H1 (cell line): ENCODE data around the gene NAA50. TPM values are rescaled to one million over a fixed set of nuclear protein-coding genes. Genes with fewer than 3 reads are reported as not detected.
A peak's percentile ranks its signal among the peaks of the same experiment; 100 is the strongest.

Experiments used
- CTCF ChIA-PET: fragments of 300-600 bp; sonication (Branson Sonifier 250); formaldehyde crosslinking; loops from one replicate; lab custom pipeline; 2021; ENCODE audit not compliant: partially characterized antibody; lab: Charles Lee
- POLR2A ChIA-PET: fragments of 300-600 bp; sonication (Branson Sonifier 250); formaldehyde crosslinking; loops from one replicate; lab custom pipeline; 2021; ENCODE audit warnings: inconsistent platforms; ENCODE audit not compliant: partially characterized antibody; lab: Charles Lee
- DNase-seq, 2 experiments: peaks; one replicate each; pipeline versions ENCODE4 v3.0.0 to v3.0.0-alpha.2; 2010 to 2022; ENCODE audit warnings: low spot score in 2 of 2, low read depth in 1 of 2, mixed read lengths in 1 of 2
- FAIRE-seq: peaks from 2 replicates; lab custom pipeline; 2011; peaks lifted over from hg19 to GRCh38; lab: Jason Lieb, UNC
- H2AFZ ChIP-seq: 2 replicates; pipeline ENCODE4 v1.8.1; 2012; ENCODE audit warnings: low read length, inconsistent platforms
- H2AK5ac ChIP-seq: 2 replicates; pipeline ENCODE4 v1.6.1; 2013; ENCODE audit warnings: low read depth, low read length
- H2BK120ac ChIP-seq: replicated peaks from 2 replicates; pipeline ENCODE3; 2013; ENCODE audit warnings: low read depth, low read length, inconsistent platforms
- H2BK12ac ChIP-seq: 2 replicates; pipeline ENCODE4 v1.6.1; 2013; ENCODE audit warnings: low read depth, low read length
- H2BK15ac ChIP-seq: 2 replicates; pipeline ENCODE4 v1.6.1; 2013; ENCODE audit warnings: low read length
- H2BK20ac ChIP-seq: 2 replicates; pipeline ENCODE4 v1.6.1; 2013; ENCODE audit warnings: low read length
- H2BK5ac ChIP-seq: 2 replicates; pipeline ENCODE4 v1.6.1; 2013; ENCODE audit warnings: low read depth, low read length
- H3K14ac ChIP-seq: 2 replicates; pipeline ENCODE4 v1.6.1; 2013; ENCODE audit warnings: inconsistent platforms; ENCODE audit not compliant: insufficient read length
- H3K18ac ChIP-seq: 2 replicates; pipeline ENCODE4 v1.6.1; 2013; ENCODE audit warnings: low read length; ENCODE audit errors: extremely low read depth
- H3K23ac ChIP-seq: 2 replicates; pipeline ENCODE4 v1.6.1; 2013; ENCODE audit warnings: inconsistent platforms; ENCODE audit not compliant: insufficient read length
- H3K23me2 ChIP-seq: 2 replicates; pipeline ENCODE4 v1.6.1; 2013; ENCODE audit warnings: low read depth, low read length
- H3K27ac ChIP-seq: 2 replicates; pipeline ENCODE4 v1.6.1; 2011; ENCODE audit warnings: low read depth, low read length, inconsistent platforms
- H3K27me3 ChIP-seq, 4 experiments: replicated peaks in 1 of 4; 1 replicate in 1 of 4; 2 replicates in 3 of 4; pipeline versions ENCODE4 v1.6.1 to v1.8.1; 2011 to 2013; ENCODE audit warnings: low read length in 3 of 4, mild to moderate bottlenecking in 3 of 4, inconsistent platforms in 2 of 4, mixed read lengths in 2 of 4, moderate library complexity in 1 of 4; ENCODE audit not compliant: control insufficient read depth in 3 of 4, insufficient read depth in 3 of 4; ENCODE audit errors: extremely low read depth in 1 of 4
- H3K36me3 ChIP-seq, 4 experiments: 2 replicates each; pipeline versions ENCODE4 v1.6.1 to v1.8.1; 2011 to 2013; ENCODE audit warnings: mild to moderate bottlenecking in 4 of 4, low read length in 3 of 4, moderate library complexity in 2 of 4, control low read depth in 1 of 4, inconsistent platforms in 1 of 4; ENCODE audit not compliant: insufficient read depth in 4 of 4, control insufficient read depth in 2 of 4
- H3K4ac ChIP-seq: replicated peaks from 2 replicates; pipeline ENCODE3; 2013; ENCODE audit warnings: low read length, low read depth, mixed read lengths, inconsistent platforms; ENCODE audit not compliant: insufficient read length
- H3K4me1 ChIP-seq, 4 experiments: replicated peaks in 1 of 4; 1 replicate in 1 of 4; 2 replicates in 3 of 4; pipeline versions ENCODE4 v1.6.1 to v1.8.1; 2011 to 2013; ENCODE audit warnings: low read length in 3 of 4, inconsistent platforms in 2 of 4, mixed read lengths in 1 of 4; ENCODE audit not compliant: insufficient read depth in 4 of 4, control insufficient read depth in 3 of 4
- H3K4me2 ChIP-seq, 2 experiments: 2 replicates each; pipeline versions ENCODE4 v1.6.1 to v1.8.1; 2011 to 2013; ENCODE audit warnings: low read depth in 2 of 2, low read length in 2 of 2, control low read depth in 1 of 2, inconsistent platforms in 1 of 2, mild to moderate bottlenecking in 1 of 2; ENCODE audit not compliant: insufficient read depth in 1 of 2
- H3K4me3 ChIP-seq, 4 experiments: fragments of 200-600, 300-600 bp in 1 of 4; sonication (generic), shearing (Covaris generic), sonication (Bioruptor Twin) in 1 of 4; 2 replicates each; pipeline versions ENCODE4 v1.5.1 to v1.8.1; 2011 to 2016; ENCODE audit warnings: low read length in 4 of 4, low read depth in 3 of 4, control low read depth in 2 of 4, inconsistent platforms in 2 of 4, mild to moderate bottlenecking in 2 of 4, mixed read lengths in 1 of 4, moderate library complexity in 1 of 4; ENCODE audit not compliant: insufficient read depth in 2 of 4; ENCODE audit errors: extremely low read depth in 1 of 4
- H3K56ac ChIP-seq: replicated peaks from 2 replicates; pipeline ENCODE3; 2013; ENCODE audit warnings: low read depth, mild to moderate bottlenecking, mixed read lengths, low read length, inconsistent platforms; ENCODE audit not compliant: insufficient read length
- H3K79me1 ChIP-seq: 2 replicates; pipeline ENCODE4 v1.6.1; 2013; ENCODE audit warnings: low read depth, low read length, control low read depth
- H3K79me2 ChIP-seq, 2 experiments: 2 replicates each; pipeline versions ENCODE4 v1.6.1 to v1.8.1; 2012 to 2013; ENCODE audit warnings: low read length in 2 of 2, mild to moderate bottlenecking in 2 of 2, inconsistent platforms in 1 of 2; ENCODE audit not compliant: insufficient read depth in 2 of 2, control insufficient read depth in 1 of 2
- H3K9ac ChIP-seq, 4 experiments: replicated peaks in 1 of 4; 1 replicate in 1 of 4; 2 replicates in 3 of 4; pipeline versions ENCODE4 v1.6.1 to v1.8.1; 2011 to 2013; ENCODE audit warnings: low read depth in 3 of 4, low read length in 3 of 4, control low read depth in 2 of 4, mild to moderate bottlenecking in 2 of 4, moderate library complexity in 2 of 4, inconsistent platforms in 1 of 4; ENCODE audit errors: extremely low read depth in 1 of 4
- H3K9me3 ChIP-seq, 2 experiments: 2 replicates each; pipeline versions ENCODE4 v1.6.1 to v1.8.1; 2012 to 2013; ENCODE audit warnings: mild to moderate bottlenecking in 2 of 2, moderate library complexity in 2 of 2, control low read depth in 1 of 2, inconsistent platforms in 1 of 2, low read depth in 1 of 2, low read length in 1 of 2, mixed read lengths in 1 of 2; ENCODE audit not compliant: insufficient read depth in 2 of 2
- H4K20me1 ChIP-seq, 2 experiments: replicated peaks in 1 of 2; 2 replicates each; pipeline versions ENCODE3 to v1.8.1; 2011 to 2013; ENCODE audit warnings: inconsistent platforms in 2 of 2, low read length in 2 of 2, mild to moderate bottlenecking in 1 of 2; ENCODE audit not compliant: insufficient read depth in 2 of 2, control insufficient read depth in 1 of 2
- H4K5ac ChIP-seq: 2 replicates; pipeline ENCODE4 v1.6.1; 2013; ENCODE audit warnings: low read length, low read depth, mixed read lengths, inconsistent platforms; ENCODE audit not compliant: insufficient read length
- H4K8ac ChIP-seq: 2 replicates; pipeline ENCODE4 v1.8.0; 2013; ENCODE audit warnings: mild to moderate bottlenecking, moderate library complexity, low read length, inconsistent platforms; ENCODE audit not compliant: insufficient read depth; ENCODE audit errors: extremely low read depth
- H4K91ac ChIP-seq: replicated peaks from 2 replicates; pipeline ENCODE3; 2013; ENCODE audit warnings: low read length, mixed read lengths, inconsistent platforms; ENCODE audit not compliant: insufficient read length
- BACH1 ChIP-seq: IDR thresholded peaks from 2 replicates; pipeline ENCODE4 v1.6.1; 2012; ENCODE audit warnings: low read length, improper control_type of control experiment
- CHD1 ChIP-seq: IDR thresholded peaks from 2 replicates; pipeline ENCODE4 v1.6.1; 2012; ENCODE audit warnings: low read depth, low read length, improper control_type of control experiment
- GABPA ChIP-seq: IDR thresholded peaks from 2 replicates; pipeline ENCODE4 v1.6.1; 2011; ENCODE audit warnings: mild to moderate bottlenecking, low read length, moderate library complexity, borderline replicate concordance; ENCODE audit not compliant: insufficient read depth
- KDM1A ChIP-seq: fragments of 200-600, 300-600 bp; sonication (generic); IDR thresholded peaks from 2 replicates; pipeline ENCODE4 v1.7.1; 2016; ENCODE audit warnings: mild to moderate bottlenecking, low read length, borderline replicate concordance
- MAFK ChIP-seq: IDR thresholded peaks from 2 replicates; pipeline ENCODE4 v1.6.1; 2012; ENCODE audit warnings: low read depth, mild to moderate bottlenecking, improper control_type of control experiment, low read length
- RBBP5 ChIP-seq: IDR thresholded peaks from 2 replicates; pipeline ENCODE4 v1.7.1; 2012; ENCODE audit warnings: low read depth, mild to moderate bottlenecking, inconsistent platforms, low read length, moderate library complexity, borderline replicate concordance
- TEAD4 ChIP-seq: IDR thresholded peaks from 2 replicates; pipeline ENCODE4 v1.6.1; 2012; ENCODE audit warnings: low read depth, low read length, inconsistent platforms, mixed read lengths
- YY1 ChIP-seq: IDR thresholded peaks from 2 replicates; pipeline ENCODE4 v1.6.1; 2011; ENCODE audit warnings: low read depth, mild to moderate bottlenecking, low read length
- WGBS, 2 experiments: shearing (Covaris generic) in 1 of 2; methylation state at CpG; one replicate each; pipeline versions ENCODE4 v1.1.6 to v1.1.7; 2013 to 2015; ENCODE audit warnings: low lambda C conversion rate in 2 of 2, mixed read lengths in 2 of 2, inconsistent platforms in 1 of 2, low coverage in 1 of 2, missing lambda C conversion rate in 1 of 2; ENCODE audit not compliant: insufficient replicate concordance in 2 of 2, insufficient coverage in 1 of 2, insufficient read length in 1 of 2; ENCODE audit errors: extremely low coverage in 1 of 2, missing lambda C conversion rate in 1 of 2; 5-methylcytosine and 5-hydroxymethylcytosine counted together
- polyA plus RNA-seq, 7 experiments: library from polyadenylated mRNA; depleted of rRNA in 3 of 7; stranded (reverse) in 5 of 7; unstranded in 2 of 7; fragments of >200 nt in 5 of 7; fragments of 200-250 nt in 2 of 7; gene quantifications; 1 replicate in 5 of 7; 2 replicates in 1 of 7; 4 replicates in 1 of 7; pipeline versions ENCODE4 v1.2.1 to v1.2.3, GENCODE V29; 2011 to 2013; ENCODE audit warnings: missing spikeins in 2 of 7, mixed read lengths in 2 of 7
- total RNA-seq: library from RNA; stranded (reverse); fragmentation: NEBNext Ultra II Directional; extraction: Animal tissue kit (Norgen Biotek cat#: 25700); gene quantifications from 2 replicates; pipeline ENCODE4 v1.2.1, GENCODE V29; 2021
- TF ChIP-seq, protein P1 (sequence below): IDR thresholded peaks from 2 replicates; pipeline ENCODE4 v1.6.1; 2011; ENCODE audit warnings: low read length, improper control_type of control experiment
- TF ChIP-seq, protein P2 (sequence below): IDR thresholded peaks from 2 replicates; pipeline ENCODE4 v1.6.1; 2012; ENCODE audit warnings: inconsistent platforms

The NAA50 gene
- total and polyA plus RNA-seq, 2 of the 8 experiments (the other 6 are each of a cell fraction or from before 2014, with no cell fraction given): 46.6 to 231 TPM

DNA sequence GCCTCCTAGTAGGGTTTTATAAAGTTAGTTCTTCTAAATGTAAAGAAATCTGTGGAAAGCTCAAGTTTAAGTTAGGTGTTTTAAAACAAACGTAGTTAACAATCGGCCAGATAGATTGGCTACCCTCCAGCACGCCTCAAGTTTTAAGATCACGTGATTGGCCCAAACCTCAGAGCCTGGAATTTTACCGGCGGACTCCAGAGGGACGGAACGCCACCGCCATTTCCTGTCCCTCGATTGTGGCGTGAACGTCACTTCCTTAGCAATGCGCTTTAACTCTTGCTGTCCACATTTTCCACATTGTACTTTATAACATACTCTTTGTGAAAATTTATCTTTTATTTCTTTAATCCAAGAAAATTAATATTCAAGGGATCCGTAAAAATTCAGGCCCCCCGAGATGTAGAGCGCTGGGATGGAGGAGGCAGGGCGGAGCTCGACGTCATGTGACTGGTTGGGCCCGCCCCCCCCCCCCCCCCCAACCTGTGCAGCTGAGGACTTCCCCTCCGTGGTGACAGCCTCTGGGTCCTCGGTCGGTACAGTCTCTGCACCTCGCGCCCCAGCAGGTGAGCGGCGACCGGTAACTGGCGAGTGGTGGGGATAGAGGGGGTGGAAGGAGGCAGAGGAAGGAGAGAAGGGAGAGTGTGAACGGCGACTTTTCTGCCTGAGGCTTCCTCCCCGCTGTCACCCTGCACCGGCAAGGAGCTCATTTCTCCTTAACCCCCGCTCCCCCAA is 666 bp upstream of the NAA50 start, which contains the start of gene ATP6V1A:
TSS of gene ATP6V1A (plus strand) at position 488 of the 735 bp plus-strand sequence. CDS start 31,719 bp downstream, outside the sequence.
- Histone ChIP-seq H2AK5ac (no peak within 1 kb of the TSS), H4K8ac (peak within 1 kb of the TSS; percentile 99), H3K4me2 (peak within 1 kb of the TSS; percentile 85 to 99), H3K56ac (peak within 1 kb of the TSS; percentile 99), H2AFZ (peak within 1 kb of the TSS; percentile 68), H4K20me1 (peaks cover 0 to 1% of the 10 kb centered on the region in 2 experiments), H2BK15ac (no peak within 1 kb of the TSS), H4K91ac (peak within 1 kb of the TSS; percentile 99), H3K4ac (peak within 1 kb of the TSS; percentile 97), H3K9ac (peak within 1 kb of the TSS; percentile 93 to 98 (median 94)), H3K23me2 (peaks cover 13% of the 10 kb centered on the region), H2BK20ac (no peak within 1 kb of the TSS), H3K36me3 (no peaks in the 10 kb centered on the region), H3K27ac (peak within 1 kb of the TSS; percentile 99), H2BK12ac (peak within 1 kb of the TSS; percentile 64), H3K9me3 (no peaks in the 10 kb centered on the region), H3K79me2 (peaks cover 14 to 88% of the 10 kb centered on the region in 2 experiments), H3K14ac (peak within 1 kb of the TSS; percentile 91), H2BK5ac (peak within 1 kb of the TSS; percentile 84), H2BK120ac (peak within 1 kb of the TSS; percentile 96), H3K79me1 (no peaks in the 10 kb centered on the region), H3K18ac (peak within 1 kb of the TSS; percentile 84; the same call in 1 of the 2 replicates), H3K23ac (no peak within 1 kb of the TSS), H4K5ac (peak within 1 kb of the TSS; percentile 95), H3K4me3 (peak within 1 kb of the TSS; percentile 95 to 100 (median 98)), H3K27me3 (no peaks in the 10 kb centered on the region), H3K4me1 (peaks cover 0 to 6% (median 1%) of the 10 kb centered on the region in 4 experiments; a peak in 4 of 7 replicates)
- POLR2A ChIA-PET: interaction anchor here (0.6 to 3.4 kb wide), 13 partner anchors 8 to 232 kb away, joined by 3 to 21 read pairs (median 5); partner anchors contain the start of gene SPICE1
- 0% methylated on average over 25 of the region's 34 CpGs; no CpG with 5 or more reads in 1 of the 2 experiments for WGBS, 2 experiments
- FAIRE-seq (no peak), DNase-seq (peak; percentile 59 to 79)
- CTCF ChIA-PET: interaction anchor here (0.5 to 3.0 kb wide), 9 partner anchors 9 to 92 kb away, joined by 3 to 12 read pairs (median 4); partner anchors contain the start of gene GRAMD1C
- TF ChIP-seq RBBP5 (peak; percentile 92), BACH1 (no peak), TEAD4 (peak; percentile 94), MAFK (no peak), GABPA (peak; percentile 95), KDM1A (no peak), CHD1 (0 out of 2 replicates have a peak, but pooled peaks have one; percentile 68), YY1 (peak; percentile 79)
- TF ChIP-seq, protein P1, sequence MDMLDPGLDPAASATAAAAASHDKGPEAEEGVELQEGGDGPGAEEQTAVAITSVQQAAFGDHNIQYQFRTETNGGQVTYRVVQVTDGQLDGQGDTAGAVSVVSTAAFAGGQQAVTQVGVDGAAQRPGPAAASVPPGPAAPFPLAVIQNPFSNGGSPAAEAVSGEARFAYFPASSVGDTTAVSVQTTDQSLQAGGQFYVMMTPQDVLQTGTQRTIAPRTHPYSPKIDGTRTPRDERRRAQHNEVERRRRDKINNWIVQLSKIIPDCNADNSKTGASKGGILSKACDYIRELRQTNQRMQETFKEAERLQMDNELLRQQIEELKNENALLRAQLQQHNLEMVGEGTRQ: peak; percentile 82
- TF ChIP-seq, protein P2, sequence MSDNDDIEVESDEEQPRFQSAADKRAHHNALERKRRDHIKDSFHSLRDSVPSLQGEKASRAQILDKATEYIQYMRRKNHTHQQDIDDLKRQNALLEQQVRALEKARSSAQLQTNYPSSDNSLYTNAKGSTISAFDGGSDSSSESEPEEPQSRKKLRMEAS: peak; percentile 64
